GM12872 (cell line): ENCODE data around the gene RNASE3.

Source experiments
- TF ChIP-seq, protein P1 (sequence below): IDR thresholded peaks from 3 replicates; pipeline ENCODE4 v1.5.1; 2011; ENCODE audit warnings: low read depth, mild to moderate bottlenecking, low read length, moderate library complexity; ENCODE audit not compliant: insufficient read depth

RNASE3 gene

DNA sequence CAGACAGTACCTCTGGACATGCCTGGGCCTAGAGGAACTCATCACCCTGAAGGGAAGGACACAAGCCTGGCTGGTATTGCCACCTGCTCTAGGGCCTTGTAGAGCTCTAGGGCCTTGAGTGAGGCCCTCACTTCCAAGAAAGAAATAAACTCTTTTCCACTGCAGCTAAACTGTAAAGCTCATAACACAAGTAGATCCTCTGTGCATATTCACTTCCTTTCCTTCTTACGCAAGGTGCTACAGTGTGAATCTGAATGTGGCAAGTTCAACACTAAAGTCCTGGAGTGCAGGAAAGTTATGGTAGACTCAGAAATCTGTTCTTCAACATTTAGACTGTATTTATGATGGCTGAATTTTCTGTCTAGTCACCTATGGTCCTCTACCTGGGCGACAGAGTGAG lies 14.5 kb downstream of the RNASE3 start:
- TF ChIP-seq, protein P1, sequence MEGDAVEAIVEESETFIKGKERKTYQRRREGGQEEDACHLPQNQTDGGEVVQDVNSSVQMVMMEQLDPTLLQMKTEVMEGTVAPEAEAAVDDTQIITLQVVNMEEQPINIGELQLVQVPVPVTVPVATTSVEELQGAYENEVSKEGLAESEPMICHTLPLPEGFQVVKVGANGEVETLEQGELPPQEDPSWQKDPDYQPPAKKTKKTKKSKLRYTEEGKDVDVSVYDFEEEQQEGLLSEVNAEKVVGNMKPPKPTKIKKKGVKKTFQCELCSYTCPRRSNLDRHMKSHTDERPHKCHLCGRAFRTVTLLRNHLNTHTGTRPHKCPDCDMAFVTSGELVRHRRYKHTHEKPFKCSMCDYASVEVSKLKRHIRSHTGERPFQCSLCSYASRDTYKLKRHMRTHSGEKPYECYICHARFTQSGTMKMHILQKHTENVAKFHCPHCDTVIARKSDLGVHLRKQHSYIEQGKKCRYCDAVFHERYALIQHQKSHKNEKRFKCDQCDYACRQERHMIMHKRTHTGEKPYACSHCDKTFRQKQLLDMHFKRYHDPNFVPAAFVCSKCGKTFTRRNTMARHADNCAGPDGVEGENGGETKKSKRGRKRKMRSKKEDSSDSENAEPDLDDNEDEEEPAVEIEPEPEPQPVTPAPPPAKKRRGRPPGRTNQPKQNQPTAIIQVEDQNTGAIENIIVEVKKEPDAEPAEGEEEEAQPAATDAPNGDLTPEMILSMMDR: no peak

DNA sequence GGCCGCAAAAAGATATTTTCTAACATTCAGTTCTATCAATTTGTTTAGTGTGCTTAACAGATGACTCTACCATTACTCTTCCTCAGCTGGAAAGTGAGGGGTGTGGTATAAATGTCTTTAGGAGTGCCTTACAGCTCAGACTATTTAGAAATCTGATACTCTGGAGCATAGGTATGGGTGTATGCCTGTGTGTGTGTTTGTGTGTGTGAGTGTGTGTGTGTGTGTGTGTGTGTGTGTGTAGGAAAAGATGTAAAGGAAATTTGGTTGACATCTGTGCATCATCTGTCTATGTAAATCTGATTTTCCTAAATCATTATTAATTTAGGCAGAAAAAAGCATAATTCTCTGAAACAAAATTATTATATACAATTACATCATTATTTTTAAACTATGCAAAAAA lies 16.0 kb downstream of the RNASE3 start:
- TF ChIP-seq, protein P1: no peak

DNA sequence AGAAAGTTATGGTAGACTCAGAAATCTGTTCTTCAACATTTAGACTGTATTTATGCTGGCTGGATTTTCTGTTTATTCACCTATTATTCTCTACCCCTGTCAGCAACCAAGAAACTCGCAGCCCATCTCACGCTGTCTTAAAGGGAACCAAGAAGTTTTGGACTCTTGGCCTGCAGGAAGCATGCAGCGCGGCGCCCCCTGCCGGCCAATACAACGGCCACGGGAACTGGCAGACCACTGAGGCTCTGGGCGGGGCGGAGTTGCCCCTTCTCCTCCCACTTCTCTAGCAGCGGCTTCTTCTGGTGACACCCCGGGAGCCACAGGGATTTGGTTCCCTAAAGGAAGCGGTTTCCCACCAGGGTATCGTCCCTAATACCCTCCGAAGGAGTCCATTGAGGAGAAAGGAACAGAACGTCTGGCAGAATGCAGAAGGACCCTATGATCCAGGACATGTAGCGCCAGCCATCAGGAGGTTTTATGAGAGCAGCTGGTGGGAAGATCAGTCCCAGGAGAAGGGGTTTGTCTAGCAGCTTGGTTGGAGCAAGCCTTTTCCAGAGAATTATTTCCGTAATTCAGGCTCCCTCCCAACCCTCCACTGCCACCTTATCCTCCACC lies 43.1 kb downstream of the RNASE3 start:
- TF ChIP-seq, protein P1: peak; percentile 77

DNA sequence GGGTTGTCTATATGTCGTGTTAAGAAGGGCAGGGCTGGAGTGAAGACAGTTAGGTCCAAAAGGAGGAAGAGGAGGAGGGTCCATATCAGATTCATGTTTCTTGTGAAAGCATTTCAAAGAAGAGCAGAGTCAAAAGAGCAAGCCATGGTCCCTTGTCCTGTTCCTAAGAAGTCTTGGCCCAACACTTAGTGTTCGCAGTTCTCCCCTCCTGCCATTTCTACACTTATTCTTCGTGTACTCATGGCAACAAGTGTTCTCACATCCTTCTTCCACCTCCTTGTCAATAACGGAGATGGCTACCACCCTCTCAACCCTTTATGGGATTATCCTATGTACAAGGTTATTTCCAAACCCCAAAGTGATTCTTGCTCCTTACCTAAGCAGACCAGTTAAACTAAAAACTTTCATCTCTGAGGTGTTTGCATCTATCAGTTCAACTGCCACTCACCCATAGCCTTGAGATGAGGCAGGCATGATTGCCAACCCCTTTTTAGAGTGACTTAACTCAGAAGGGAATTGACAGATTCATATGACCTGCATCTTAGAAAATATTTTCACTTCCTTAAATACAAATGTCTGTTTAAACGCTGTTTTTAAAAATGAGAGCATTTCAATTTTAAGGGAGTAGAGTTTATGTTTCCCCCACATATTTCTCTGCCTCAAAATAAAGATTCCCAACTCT lies 44.3 kb downstream of the RNASE3 start:
- TF ChIP-seq, protein P1: no peak
